Kidney epithelial cell (primary cell): ENCODE results near the gene WDFY1. TPM values are rescaled to one million over a fixed set of nuclear protein-coding genes. Genes with fewer than 3 reads are reported as not detected.

Experiments
- DNase-seq: peaks from one replicate; pipeline ENCODE4 v3.0.0-alpha.2; 2010; ENCODE audit warnings: low read depth
- H3K27me3 ChIP-seq: 2 replicates; pipeline ENCODE4 v1.6.0; 2011; ENCODE audit warnings: low read length; ENCODE audit not compliant: control insufficient read depth, insufficient read depth
- H3K36me3 ChIP-seq: 2 replicates; pipeline ENCODE4 v1.5.1; 2011; ENCODE audit warnings: low read length; ENCODE audit not compliant: control insufficient read depth, insufficient read depth
- H3K4me3 ChIP-seq: 2 replicates; pipeline ENCODE4 v1.5.1; 2011; ENCODE audit warnings: low read depth, mild to moderate bottlenecking, control low read depth, low read length
- CTCF ChIP-seq: IDR thresholded peaks from 2 replicates; pipeline ENCODE4 v1.5.1; 2011; ENCODE audit warnings: mild to moderate bottlenecking, moderate library complexity, low read length, control low read depth, inconsistent platforms; ENCODE audit not compliant: insufficient read depth, poor library complexity, severe bottlenecking
- total RNA-seq: library from RNA; depleted of rRNA; stranded (reverse); fragments of >200 nt; gene quantifications from 2 replicates; pipeline ENCODE4 v1.2.3, GENCODE V29; 2015

Gene WDFY1
- total RNA-seq, 1 donor from 2014 or later: 47.3 TPM

- DNase-seq: no peak
- H3K36me3 ChIP-seq: no peaks in the 10 kb centered on the region
- H3K4me3 ChIP-seq: no peak overlapping the region
- no peak for TF ChIP-seq CTCF
- H3K27me3 ChIP-seq: no peaks in the 10 kb centered on the region
Observed at GRCh38 chr2:223855426-223855825, 89.7 kb downstream of the WDFY1 start.

- TF ChIP-seq CTCF: no peak
- Histone ChIP-seq H3K36me3 (no peaks in the 10 kb centered on the region), H3K27me3 (no peaks in the 10 kb centered on the region), H3K4me3 (no peak overlapping the region)
- no peak for DNase-seq
Observed at GRCh38 chr2:223854741-223855140, 90.4 kb downstream of the WDFY1 start.

GRCh38 chr2:223853425-223853837 lies 91.7 kb downstream of the WDFY1 start:
- H3K36me3 ChIP-seq: no peaks in the 10 kb centered on the region
- DNase-seq: no peak
- TF ChIP-seq CTCF: no peak
- H3K27me3 ChIP-seq: no peaks in the 10 kb centered on the region
- no peak overlapping the region for H3K4me3 ChIP-seq

GRCh38 chr2:223852281-223852795 lies 92.8 kb downstream of the WDFY1 start:
- H3K27me3 ChIP-seq: no peaks in the 10 kb centered on the region
- no peak for TF ChIP-seq CTCF
- no peaks in the 10 kb centered on the region for H3K36me3 ChIP-seq
- no peak overlapping the region for H3K4me3 ChIP-seq
- no peak for DNase-seq

GRCh38 chr2:223847410-223847809 lies 97.7 kb downstream of the WDFY1 start:
- Histone ChIP-seq H3K36me3 (no peaks in the 10 kb centered on the region), H3K27me3 (no peaks in the 10 kb centered on the region), H3K4me3 (no peak overlapping the region)
- no peak for TF ChIP-seq CTCF
- no peak for DNase-seq

GRCh38 chr2:223846515-223846914 lies 98.6 kb downstream of the WDFY1 start:
- no peak for TF ChIP-seq CTCF
- DNase-seq: peak; percentile 76
- H3K36me3 ChIP-seq: no peaks in the 10 kb centered on the region
- no peak overlapping the region for H3K4me3 ChIP-seq
- H3K27me3 ChIP-seq: no peaks in the 10 kb centered on the region
